SK-N-SH (cell line): ENCODE results near the gene IL1R2.

Experiments used
- CTCF ChIP-seq: fragments of 200-600 bp; sonication (generic); IDR thresholded peaks from 2 replicates; pipeline ENCODE4 v1.6.1; 2017; ENCODE audit warnings: antibody characterized with exemption, mild to moderate bottlenecking, moderate library complexity
- GABPA ChIP-seq: IDR thresholded peaks from 2 replicates; pipeline ENCODE4 v1.4.0; 2012; ENCODE audit warnings: low read depth, mild to moderate bottlenecking
- NRF1 ChIP-seq: IDR thresholded peaks from 2 replicates; pipeline ENCODE4 v1.6.1; 2012; ENCODE audit warnings: low read depth, mild to moderate bottlenecking, low read length
- RFX5 ChIP-seq: IDR thresholded peaks from 2 replicates; pipeline ENCODE4 v1.6.1; 2012; ENCODE audit warnings: mild to moderate bottlenecking, improper control_type of control experiment, low read length
- TF ChIP-seq, protein P1 (sequence below): IDR thresholded peaks from 2 replicates; pipeline ENCODE4 v1.4.0; 2012; ENCODE audit warnings: low read depth
- TF ChIP-seq, protein P2 (sequence below): IDR thresholded peaks from 2 replicates; pipeline ENCODE4; 2012

GRCh38 chr2:102032368-102033030, 40.7 kb downstream of the IL1R2 start:
- TF ChIP-seq RFX5 (no peak), CTCF (no peak), NRF1 (no peak), GABPA (no peak)
- TF ChIP-seq, protein P1, sequence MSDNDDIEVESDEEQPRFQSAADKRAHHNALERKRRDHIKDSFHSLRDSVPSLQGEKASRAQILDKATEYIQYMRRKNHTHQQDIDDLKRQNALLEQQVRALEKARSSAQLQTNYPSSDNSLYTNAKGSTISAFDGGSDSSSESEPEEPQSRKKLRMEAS: no peak
- TF ChIP-seq, protein P2, sequence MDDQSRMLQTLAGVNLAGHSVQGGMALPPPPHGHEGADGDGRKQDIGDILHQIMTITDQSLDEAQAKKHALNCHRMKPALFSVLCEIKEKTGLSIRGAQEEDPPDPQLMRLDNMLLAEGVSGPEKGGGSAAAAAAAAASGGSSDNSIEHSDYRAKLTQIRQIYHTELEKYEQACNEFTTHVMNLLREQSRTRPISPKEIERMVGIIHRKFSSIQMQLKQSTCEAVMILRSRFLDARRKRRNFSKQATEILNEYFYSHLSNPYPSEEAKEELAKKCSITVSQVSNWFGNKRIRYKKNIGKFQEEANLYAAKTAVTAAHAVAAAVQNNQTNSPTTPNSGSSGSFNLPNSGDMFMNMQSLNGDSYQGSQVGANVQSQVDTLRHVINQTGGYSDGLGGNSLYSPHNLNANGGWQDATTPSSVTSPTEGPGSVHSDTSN: no peak
